Hepatocyte (in vitro differentiated cells): ENCODE data around the gene SPOCK3.

Experiments
- EZH2phosphoT487 ChIP-seq: fragments of 200-600 bp; sonication (generic); IDR thresholded peaks from one replicate; pipeline ENCODE4 v1.6.1; 2018; ENCODE audit warnings: antibody characterized with exemption, mild to moderate bottlenecking, low read depth, moderate library complexity; ENCODE audit not compliant: unreplicated experiment, severe bottlenecking
- TF ChIP-seq, protein P1 (sequence below): fragments of 200-600 bp; sonication (generic); IDR thresholded peaks from 2 replicates; pipeline ENCODE4 v1.5.1; 2016; ENCODE audit warnings: antibody characterized with exemption, mild to moderate bottlenecking; ENCODE audit not compliant: poor library complexity

DNA sequence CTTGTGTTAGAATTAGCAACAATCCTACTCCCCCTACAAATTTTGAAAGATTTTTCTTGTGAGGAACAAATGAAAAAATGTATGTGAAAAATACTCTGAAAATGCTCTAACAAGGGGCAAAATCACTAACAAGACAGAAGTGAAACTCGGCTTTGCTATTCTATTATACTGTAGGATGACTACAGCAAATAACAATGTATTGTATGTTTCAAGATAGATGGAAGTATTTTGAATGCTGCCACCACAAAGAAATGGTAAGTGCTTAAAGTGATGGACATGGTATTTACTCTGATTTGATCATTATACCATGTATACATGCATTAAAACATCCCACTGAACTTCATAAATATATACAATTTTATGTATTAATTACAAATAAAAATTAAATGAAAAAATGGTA, 192.8 kb downstream of the SPOCK3 start:
- TF ChIP-seq, protein P1, sequence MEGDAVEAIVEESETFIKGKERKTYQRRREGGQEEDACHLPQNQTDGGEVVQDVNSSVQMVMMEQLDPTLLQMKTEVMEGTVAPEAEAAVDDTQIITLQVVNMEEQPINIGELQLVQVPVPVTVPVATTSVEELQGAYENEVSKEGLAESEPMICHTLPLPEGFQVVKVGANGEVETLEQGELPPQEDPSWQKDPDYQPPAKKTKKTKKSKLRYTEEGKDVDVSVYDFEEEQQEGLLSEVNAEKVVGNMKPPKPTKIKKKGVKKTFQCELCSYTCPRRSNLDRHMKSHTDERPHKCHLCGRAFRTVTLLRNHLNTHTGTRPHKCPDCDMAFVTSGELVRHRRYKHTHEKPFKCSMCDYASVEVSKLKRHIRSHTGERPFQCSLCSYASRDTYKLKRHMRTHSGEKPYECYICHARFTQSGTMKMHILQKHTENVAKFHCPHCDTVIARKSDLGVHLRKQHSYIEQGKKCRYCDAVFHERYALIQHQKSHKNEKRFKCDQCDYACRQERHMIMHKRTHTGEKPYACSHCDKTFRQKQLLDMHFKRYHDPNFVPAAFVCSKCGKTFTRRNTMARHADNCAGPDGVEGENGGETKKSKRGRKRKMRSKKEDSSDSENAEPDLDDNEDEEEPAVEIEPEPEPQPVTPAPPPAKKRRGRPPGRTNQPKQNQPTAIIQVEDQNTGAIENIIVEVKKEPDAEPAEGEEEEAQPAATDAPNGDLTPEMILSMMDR, result no peak
- TF ChIP-seq EZH2phosphoT487, result no peak
